IPS-NIHi7 (cell line): Measurements from ENCODE around the gene MARK3.

Source experiments
- DNase-seq: peaks from one replicate; pipeline ENCODE4 v3.0.0; 2012; ENCODE audit warnings: mixed read lengths; ENCODE audit errors: extremely low spot score

MARK3 gene

DNA sequence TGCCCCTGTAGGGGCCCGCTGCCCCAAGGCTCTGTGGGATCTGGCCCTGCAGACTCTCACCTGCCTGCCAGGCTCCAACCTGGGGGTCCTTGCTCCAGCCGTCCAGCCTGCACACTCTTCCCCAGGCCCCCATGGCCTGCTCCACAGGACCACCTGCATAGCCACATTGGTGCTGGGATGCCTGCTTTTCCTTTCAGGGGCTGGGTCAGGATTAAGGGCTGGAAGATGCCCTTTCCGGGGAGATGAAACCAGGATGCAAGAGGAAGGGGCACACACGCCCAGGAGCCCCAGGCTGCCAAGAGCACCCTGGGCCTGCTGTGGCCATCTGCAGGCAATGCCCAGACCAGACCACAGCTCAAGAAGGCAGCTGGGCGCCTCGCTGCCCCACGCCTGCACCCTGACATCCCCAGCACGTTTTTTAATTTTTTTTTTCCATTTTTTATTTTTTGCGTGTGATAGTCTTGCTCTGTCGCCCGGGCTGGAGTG lies 162.3 kb downstream of the MARK3 start:
- no peak for DNase-seq

DNA sequence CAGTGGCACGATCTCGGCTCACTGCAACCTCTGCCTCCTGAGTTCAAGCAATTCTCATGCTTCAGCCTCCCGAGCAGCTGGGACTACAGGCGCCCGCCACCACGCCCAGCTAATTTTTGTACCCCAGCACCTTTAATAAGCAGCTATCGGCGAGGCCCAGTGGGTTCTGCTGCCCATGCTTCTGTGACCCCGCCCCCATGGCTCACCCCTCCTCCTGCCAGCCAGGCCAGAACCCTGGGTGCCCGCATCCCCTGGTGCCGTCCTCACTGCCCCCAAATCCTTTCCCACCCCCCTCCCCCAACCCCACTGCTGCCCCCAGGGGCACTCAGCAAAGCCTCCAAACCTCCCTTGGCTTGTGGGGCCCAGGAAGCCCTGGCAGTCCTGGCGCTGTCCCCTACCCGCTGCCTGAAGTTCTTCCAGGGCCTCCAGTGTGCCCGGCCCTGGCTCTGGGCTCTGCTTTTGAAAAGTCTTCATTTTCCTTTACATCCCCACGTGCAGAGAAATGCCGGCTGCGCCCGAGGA lies 162.8 kb downstream of the MARK3 start:
- no peak for DNase-seq

DNA sequence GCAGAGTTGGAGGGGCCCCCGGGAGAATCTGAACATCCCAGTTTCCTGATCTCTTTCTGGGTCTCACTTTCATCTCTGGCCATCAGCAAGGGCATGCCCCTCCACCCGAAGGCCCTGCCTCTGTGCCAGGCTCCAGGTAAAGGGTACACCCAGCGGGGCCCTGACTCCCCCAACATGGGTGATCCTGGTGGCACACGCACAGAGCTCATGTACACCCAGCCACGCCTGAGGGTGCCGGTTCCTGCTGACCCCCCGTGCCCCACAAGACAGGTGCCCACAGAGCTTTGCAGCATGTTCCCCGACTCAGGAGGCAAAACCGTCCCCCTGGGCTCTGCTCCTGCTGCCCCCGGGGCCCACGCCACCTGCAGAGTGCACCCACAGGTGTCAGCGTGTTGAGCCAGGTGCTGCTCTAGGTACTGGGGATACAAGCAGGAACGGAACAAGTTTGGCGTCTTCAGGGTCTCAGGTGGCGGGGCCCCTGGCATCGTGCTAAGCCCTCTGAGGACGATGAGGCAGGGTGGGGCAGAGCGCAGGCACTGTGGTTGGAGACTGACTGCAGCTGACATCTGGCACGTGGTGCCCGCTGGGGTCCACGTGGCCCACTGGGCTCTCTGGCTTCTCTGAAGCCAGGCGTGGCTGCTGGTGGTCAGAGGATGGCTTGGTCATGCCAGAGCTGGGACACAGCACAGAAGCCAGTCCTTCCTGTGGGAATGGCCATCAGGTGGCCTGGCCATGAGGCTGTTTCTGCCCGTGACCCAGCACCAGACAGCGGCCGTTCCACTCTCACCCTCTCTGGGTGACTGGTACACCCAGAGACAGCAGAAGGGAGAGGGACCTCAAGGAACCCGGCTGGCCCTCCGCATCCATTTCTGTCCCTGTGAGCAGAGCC lies 163.5 kb downstream of the MARK3 start:
- DNase-seq = no peak

DNA sequence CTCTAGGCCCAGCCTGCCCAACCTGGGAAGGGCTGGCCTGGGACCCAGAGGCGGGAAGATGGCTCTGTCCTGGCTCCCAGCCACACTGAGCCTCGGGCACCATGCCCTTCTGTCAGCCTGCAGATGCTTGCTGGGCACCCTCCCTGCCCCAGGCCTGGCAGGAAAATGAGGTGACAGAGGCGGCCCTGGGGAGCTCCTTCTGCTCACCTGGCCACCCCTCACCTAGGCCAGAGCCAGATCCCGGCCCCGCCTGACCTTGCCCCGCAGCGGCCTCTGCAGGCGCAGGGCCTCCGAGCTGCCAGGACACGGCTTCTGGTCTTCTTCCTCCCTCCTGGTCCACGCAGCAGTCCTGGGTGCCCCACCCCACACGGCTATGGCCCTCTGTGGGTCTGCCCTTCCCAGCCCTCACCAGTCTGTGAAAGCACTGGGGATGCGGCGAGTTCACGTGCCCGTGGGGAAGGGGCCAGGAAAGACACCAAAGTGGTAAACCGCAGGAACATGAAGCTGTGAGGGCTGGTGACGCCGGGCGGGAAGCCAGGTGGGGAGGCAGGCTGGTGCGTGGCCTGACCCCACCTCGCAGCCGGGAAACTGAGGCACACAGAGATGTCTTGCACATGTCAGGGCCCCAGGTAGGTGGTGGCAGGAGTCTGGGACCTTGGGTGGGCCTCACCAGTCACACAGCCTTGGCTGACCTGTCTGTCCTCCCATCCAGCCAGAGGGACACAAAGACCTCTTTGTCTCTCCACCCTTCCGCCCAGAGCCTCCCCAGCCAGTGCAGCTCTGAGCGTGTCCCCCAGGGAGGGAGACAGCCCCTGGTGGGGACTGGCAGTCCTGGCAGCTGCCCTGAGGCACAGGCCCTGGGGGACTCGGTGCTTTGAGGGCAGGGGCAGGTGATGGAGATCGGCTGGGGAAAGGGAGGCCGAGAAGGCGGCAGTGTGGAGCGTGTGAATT lies 164.4 kb downstream of the MARK3 start:
- DNase-seq = no peak

DNA sequence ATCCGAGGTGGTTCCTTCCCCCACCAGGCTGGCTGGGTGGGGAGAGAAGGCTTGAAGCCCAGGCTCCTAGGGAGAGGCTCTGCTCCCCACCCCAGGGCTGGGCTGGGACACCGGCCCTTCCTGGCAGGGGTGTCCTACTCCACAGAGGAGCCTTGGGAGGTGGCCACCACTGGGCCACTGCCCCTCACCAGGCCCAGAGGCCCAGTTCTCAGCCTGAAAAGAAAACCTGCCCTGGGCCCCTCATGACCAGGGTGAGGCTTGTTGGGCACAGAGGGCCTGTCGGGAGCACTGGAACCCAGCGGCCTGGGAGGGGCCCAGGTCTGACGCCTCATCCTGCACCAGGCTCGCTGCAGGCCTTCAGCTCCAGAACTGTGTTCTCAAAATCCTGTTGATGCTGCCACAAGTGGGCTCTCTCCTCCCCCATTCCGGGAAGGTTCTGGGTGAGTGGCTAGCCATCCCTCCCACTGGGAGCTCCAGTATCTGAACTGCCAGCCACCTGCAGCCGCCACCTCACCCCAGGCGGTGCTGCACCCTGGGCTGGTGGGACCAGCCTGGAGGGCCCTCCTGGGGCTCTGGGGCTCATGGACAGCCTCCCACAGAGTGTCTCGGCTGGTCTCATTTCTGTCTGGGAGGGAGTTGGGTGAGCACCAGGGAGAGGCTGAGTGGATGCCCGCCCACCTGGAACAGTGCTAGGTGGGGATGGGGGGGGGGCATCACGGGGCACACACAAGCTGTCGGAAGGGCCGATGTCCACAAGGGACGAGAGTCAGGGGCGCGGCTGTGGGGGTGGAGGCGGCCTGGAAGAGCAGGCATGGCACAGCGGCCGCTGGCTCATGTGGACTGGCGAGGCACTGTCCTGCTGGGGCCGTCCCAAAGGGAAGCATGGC lies 165.5 kb downstream of the MARK3 start:
- no peak for DNase-seq

DNA sequence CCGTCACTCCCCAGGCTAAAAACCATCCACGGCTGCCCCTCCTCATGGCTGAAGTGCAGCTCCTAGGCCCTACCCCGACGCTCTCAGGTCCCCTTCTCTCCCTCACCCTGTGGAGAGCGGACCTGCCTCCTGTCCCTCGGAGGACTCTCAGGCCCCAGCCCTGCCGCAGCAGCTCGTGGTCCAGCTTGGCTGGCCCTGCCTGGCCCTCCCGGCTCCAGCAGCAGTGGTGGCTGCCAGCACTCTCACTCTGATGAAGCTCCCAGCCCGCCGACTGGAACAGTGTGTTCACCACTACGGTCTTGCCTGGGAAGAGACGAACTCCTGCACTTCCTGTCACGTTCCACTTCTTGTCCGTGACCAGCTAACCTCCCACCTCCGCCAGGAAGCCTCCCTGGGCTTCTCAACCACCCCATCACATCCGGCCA lies 166.1 kb downstream of the MARK3 start:
- no peak for DNase-seq

DNA sequence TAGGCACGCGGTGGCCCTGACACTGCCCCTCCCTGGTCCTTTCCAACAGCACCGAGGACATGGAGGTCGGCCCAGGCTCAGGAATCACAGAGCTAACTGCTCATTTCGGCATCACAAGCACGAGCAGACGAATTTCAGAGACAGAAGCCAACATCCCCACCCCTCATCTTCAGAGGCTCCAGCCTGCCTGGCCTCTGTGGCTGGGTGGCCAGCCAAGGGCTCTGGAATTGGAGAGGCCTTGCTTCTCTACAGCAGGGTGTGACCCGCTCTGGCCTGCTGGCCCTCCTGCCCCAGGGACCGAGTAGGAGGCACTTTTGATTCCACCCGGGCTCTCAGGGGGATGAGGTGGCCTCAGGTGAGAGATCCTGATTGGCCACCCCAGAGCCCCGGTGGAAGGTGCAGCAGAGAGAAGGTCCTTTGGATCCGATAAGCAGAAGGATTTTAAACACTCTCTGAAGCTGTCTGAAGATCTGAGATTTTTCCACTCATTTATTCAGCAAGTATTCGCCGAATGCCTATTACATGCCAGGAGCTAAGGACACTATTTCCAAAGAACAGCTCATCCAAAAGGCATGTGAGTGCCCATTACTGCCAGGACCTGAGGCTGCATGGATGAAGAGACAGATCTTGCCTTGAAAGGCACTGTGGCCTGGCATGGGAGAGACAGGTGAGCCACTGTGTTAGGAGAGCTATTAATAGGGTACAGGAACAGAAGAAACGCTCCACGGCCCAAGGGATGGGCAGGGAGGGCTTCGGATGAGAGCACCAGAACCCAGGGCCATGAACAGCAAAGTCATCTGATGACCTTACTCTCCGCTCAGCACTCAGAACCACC lies 167.0 kb downstream of the MARK3 start:
- no peak for DNase-seq

DNA sequence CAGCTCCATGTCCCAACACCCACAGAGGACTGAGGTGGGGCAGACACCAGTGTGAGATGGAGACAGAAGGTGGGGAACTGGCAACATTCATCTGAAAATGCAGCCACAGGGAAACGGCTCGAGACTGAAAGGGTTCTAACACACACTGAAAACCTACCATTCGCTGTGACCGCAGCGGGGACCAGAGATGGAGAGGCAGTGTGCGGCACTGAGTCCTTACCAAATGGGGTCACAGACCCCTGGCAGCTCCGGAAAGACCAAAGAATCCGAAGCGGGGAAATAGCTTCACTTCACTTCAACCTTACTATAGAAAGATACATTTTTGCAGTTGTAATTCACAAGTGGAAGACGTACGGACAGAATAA lies 167.6 kb downstream of the MARK3 start:
- DNase-seq = no peak
